Ecto neural progenitor cell (in vitro differentiated cells): ENCODE results near the gene NID1.
A peak's percentile ranks its signal among the peaks of the same experiment; 100 is the strongest.

Experiments
- DNase-seq: peaks from one replicate; pipeline ENCODE4 v3.0.0-alpha.2; 2018; ENCODE audit warnings: low spot score

The NID1 gene

DNA sequence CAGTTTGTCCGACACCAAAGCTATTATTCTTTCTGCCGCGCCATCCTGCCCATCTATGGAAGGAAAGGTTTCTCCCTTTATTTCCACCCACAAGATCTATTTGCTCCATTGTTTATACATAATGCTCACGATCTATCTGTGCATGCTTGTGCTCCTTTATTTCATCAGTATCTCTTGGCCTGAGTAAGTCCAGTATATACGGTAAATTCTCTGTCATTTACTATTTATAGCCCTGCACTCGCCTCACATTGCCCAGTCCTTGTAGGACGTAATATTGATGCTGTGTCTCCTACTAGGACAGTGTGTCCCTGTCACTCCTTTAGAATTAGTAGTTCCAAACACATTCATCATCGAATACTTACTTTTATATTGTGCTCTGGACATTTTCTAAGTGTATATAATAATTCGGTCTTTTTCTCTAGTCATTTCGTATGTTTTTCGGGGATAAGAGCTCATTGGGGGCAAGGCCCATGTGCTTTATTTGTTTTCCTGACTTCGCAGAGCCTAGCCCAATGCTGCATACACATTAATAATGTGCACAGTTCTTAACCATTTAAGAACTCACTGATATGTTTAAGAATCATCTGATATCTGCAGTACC is 3.1 kb upstream of the NID1 start:
- no peak for DNase-seq

DNA sequence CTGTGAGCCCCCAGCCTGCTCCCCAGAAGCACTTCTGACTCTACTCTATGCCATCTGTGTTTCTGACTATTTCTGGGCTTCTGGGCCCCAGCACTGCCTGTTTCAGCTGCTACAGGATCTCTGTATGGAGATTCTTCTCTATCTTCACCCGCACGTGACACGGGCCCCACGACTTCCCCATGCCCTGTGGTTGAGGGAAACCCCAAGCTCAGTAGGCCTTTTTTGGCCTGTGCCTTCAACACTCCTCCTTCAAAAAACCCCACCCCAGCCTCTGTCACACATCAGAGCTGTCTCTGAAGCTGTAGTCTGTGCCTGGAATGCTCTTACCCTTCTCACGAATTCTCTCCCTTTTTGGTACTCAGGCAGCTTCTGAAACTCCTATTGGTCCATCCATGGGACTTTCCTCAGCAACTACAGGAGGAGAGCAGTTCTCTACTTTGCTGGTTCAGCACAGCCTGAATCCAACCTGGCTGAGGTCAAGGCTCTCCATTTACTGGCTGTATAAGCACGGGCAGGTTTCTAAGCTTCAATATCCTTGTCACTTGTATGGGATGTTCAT is 2.0 kb upstream of the NID1 start:
- no peak for DNase-seq

DNA sequence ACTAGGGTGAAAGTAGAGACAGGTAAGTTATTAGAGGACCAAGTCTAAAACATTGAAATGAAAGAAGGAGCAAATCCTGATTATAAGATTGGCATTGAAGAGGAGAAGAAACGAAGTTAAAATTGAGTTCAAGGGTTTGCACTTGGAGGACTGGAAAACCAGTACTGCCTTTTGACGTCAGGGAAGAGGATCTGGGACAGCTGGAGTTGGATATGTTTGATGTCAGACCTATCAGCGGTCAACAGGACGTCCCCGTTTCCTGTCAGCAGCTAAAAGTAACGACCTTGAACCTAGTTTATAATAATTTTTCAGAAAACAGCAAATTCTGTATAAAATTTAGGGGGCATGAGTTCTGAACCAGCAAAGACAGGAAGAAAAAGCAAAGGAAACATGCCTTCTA is 1.2 kb upstream of the NID1 start:
- no peak for DNase-seq

DNA sequence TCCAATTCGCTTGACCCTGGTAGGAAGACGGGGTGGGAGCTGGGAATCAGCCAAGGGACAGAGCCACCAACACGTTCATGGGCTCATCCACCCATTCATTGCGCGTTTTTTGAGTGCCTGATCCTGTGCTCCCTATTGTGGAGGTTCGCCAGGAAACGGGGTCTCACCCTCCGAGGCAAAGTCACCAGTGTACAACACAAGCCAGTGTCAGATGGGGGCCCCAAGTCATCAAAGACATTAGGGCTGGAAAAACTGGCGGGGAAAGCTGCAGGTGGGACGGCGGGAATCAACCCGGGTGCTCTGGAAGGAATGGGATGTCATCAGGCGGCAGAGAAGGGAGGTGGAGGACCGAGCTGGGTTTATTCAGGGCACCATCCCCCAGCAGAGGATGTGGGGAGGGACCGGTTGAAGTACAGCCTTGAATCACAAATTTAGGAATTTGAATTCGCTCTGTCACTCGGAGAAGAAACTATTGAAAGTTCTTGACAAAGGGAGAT is 667 bp upstream of the NID1 start:
- no peak for DNase-seq

DNA sequence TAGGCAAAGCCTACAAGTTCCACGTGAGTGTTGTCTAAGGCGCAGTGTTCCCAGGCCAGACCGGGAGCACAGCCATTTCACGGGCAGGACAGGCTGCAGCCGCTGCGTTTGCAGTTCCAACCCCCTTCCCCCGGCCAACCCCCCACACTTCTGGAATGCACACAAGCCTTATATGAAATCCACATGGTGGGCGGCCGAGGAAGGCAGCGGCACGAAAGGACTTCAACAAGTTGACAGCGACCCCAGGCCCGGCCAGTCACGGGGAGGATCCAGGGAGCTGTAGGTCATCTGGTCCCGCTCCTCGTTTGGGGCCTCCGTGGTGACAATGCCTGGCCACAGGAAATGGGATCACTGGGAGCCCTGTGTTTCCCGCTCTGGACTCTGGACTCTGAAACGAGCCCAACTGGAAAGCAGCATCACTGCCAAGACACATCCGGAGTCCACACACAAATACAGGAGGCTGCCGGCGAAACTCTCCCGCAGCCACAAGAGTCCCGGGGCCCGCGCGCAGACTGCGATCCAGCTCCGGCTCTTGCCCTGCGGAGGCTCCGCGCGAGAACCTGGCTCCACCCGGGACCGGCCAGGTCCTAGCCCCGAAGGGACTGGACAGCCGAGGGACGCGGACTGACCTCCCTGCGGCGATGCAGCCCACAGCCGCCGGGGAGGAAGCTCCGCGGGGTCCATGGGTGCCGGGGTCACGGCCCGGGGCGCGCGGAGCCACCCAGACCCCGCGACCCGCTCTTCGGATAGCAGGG is 794 bp downstream of the NID1 start:
- peak; percentile 73 for DNase-seq

DNA sequence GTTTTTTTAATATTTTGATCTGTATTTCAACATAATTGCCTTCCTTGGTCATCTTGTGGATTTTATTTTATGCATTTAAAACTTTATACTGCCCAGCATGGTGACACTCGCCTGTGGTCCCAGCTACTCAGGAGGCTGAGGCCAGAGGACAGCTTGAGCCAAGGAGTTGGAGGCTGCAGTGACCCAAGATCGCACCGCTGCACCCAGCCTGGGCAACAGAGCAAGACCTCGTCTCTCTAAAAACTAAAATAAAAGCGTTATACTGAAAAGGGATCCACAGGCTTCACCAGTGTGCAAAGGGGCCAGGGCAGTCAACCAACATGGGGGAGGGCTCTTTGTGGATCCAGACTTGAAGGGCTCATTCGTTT is 1.4 kb downstream of the NID1 start:
- DNase-seq: no peak

DNA sequence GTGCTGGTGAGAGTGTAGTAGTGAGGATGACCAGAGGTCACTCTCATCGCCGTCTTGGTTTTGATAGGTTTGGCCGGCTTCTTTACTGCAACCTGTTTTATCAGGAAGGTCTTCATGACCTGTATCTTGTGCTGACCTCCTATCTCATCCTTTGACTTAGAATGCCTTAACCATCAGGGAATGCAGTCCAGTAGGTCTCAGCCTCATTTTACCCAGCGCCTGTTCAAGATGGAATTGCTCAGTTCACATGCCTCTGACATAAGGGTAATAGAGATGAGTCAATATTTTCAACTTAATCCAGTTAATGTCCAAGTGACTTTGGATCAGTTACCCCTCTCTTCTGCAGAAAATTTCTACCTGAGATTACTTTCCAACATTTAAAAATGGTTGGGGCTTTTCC is 4.6 kb downstream of the NID1 start:
- DNase-seq: no peak

DNA sequence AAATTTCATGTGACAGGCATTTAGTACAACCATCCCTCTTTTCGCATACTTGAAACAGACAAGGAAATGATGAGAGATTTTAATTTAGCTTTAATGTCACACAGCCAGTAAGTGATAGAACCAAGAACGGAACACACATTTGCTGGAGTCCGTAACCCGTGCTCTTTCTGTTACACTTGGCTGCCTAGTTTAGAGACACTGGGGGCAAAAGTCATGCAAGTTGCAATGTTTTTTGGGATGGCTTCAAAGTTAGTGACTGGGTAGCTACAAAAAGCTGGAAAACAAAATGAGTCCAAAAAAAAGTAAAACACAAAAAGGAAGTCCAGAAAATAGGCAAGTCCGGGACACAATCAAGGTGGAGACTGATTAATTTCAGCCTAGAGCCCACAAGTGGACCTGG is 5.9 kb downstream of the NID1 start:
- DNase-seq: no peak

DNA sequence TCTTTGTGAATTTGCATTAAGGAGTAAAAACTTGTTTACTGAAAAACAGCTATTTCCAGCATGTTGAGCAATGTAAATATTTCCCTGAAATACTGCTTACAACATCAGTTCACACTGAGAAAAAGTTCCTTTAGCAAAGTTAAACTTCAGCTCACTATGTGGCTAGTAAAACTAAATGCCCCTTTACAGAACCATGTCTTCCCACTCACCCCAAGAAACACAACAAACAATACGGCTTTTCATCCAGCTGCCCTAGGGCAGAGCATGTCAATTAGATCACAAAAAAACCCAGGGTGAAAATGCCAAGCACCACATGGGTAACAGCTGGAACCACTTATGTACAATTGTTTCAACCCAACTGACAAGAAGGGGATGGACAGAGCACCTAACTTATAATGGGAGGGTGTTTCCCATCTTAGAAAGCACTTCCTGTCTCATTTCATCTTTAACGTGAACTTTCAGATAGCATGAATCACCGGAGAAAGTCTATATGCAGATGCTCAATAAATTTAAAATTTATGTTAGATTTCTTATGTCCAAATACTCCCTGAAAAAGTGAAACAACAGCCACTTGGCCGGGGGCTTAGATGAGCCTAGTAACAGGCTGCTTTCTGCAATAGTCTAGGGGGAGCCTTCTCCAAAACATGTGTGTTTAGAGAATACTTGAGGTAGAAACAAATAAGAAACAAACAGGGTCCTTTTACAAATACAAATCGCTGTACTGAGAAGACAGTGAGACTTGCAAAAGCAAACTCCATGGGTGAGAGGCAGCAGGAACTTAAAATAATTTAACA is 6.6 kb downstream of the NID1 start:
- no peak for DNase-seq

DNA sequence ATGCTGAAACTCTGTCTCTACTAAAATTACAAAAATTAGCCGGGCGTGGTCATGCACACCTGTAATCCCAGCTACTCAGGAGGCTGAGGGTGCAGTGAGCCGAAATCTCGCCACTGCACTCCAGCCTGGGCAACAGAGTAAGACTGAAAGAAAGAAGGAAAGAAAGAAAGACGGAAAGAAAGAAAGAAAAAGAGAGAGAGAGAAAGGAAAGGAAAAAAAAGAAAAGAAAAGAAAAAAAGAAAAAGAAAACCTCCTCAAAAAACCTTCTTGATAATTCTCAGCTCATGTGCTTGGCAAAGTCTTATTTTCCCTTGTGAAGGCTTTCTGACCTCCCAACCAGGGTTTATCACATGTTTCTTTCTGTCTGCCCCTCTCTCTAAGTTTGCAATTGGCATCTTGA is 7.3 kb downstream of the NID1 start:
- no peak for DNase-seq

DNA sequence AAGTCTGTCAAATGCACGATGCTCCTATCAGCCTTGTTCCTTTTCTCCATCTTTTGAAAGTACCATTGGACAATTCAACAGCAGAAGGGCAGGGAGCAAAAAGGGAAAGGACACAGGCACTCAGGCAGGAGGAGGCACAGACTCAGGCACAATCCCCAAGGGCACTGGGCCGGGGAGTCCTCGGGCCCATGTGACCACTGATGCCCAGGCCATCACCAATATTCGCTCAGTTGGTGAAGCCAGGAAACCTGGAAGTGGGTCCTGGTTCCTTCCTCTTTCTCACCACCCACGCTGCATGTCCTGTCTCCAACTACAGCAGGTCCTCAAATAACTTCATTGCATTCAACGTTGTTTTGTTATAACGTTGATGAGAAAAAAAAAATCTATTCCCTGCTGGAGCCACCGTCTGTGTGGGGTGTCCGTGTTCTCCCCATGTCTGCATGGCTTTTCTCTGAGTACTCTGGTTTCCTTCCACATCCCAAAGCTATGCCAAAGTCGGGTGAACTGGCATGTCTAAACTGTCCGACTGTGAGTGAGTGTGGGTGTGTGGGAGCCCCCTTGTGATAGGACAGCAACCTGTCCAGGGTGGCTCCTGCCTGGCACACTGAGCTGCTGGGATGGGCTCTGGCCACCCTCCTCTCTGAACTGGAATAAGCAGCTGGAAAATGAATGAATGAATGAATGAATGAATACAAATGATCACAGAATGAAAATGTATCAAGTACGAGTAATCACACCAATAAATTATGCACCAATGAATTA is 12.5 kb downstream of the NID1 start:
- no peak for DNase-seq

DNA sequence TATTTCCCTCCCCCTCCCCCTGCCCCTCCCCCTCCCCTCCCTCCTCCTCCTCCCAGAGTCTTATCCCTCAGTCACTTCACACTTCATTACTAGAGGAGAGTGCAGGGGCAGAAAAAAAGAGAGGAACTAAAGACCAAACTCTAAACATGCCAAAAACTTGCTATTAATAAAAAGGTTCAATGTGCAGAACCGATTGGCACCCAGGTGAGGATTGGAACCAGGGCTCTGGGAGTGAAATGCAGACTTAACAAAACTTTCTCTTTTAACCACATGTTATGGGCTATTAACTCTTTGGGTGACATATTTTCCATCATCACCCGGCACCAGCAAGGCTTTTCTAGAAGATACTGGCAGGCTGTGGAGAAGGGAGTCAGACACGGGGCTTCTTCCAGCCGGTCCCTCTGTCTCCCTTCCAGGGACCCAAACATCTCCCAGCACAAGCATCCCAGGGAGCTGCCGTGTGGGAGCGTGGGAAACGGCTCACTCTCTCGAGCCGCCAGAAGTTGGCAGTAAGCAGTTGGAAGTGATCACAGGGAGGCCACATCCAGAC is 13.6 kb downstream of the NID1 start:
- DNase-seq: no peak

DNA sequence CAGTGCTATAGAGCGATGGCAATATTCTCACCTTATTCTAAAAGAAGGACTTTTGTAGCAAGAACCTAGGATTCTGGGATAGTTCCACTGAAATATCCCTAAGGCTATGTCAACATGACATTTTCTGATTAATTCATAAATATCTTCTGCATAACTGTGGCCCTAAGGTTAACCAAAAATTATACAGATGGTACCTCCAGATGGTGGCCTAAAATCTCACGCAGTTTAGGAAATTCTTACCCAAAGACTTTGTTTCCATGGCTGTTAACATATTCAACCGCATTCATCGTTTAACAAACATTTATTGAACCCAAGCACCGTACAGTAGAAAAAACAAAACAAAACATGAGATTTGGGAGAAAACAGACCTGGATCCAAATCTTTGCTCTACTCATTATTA is 19.1 kb downstream of the NID1 start:
- no peak for DNase-seq

DNA sequence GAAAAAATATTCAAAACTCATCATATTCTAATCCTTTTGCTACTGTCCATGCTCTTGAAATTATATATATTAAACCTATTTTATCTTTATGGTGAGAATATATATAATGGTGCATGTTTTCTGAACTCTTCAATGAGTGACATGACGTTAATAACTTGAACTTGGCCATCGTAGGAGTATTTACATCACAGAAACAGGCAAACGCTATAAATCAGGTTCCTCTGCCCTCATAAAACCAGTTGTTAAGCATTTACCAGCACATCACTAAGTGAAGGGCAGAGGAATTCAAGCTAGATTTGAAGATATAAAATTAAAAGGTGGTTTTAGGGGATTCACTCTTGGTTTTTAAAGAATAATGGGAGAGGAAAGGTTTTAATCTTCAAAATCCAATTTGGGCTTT is 20.5 kb downstream of the NID1 start:
- DNase-seq: no peak

DNA sequence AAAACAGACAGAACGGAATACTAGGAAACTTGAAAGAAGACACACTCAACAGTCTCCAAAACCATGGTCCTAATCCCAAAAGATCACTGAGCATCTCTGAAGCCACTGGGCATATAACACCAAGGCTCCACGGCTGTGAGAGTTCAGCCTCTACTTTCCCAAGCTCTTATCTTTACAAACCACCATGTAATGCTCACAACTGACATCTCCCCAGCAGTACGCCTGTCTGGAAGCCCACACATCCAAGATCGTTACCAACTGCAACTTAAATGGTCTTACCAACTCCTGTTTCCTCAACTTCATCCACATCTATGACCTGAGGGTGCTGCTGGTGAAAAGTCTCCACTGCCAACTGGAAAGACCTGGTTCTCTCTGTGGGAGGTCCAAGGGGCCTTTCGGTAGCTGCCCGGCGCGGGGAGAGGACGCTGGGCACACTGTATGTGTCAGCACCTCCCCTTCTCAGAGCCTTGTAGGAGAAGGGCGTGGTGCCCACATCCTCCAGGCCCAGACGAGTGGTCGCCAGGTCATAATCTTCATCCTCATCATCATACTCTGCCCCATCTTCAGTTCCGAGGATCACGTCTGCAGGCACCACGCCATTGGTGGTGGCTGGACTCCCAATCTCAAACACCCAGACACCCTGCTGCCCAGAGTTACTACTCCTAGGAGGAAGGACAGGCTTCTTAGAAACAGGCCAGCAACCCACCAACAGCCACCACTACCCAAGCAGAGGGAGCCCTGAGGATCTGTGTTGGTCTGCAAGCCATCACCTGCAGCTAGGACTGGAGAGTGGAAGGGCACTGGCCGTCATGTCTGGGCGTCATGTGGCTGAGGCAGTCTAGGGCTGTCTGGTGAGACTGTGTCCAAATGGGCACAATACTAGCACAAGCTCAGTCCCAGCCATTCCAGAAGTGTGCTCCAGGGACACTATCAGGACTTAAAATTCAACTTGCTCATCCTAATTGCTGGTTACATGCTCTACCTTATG is 23.0 kb downstream of the NID1 start:
- no peak for DNase-seq

DNA sequence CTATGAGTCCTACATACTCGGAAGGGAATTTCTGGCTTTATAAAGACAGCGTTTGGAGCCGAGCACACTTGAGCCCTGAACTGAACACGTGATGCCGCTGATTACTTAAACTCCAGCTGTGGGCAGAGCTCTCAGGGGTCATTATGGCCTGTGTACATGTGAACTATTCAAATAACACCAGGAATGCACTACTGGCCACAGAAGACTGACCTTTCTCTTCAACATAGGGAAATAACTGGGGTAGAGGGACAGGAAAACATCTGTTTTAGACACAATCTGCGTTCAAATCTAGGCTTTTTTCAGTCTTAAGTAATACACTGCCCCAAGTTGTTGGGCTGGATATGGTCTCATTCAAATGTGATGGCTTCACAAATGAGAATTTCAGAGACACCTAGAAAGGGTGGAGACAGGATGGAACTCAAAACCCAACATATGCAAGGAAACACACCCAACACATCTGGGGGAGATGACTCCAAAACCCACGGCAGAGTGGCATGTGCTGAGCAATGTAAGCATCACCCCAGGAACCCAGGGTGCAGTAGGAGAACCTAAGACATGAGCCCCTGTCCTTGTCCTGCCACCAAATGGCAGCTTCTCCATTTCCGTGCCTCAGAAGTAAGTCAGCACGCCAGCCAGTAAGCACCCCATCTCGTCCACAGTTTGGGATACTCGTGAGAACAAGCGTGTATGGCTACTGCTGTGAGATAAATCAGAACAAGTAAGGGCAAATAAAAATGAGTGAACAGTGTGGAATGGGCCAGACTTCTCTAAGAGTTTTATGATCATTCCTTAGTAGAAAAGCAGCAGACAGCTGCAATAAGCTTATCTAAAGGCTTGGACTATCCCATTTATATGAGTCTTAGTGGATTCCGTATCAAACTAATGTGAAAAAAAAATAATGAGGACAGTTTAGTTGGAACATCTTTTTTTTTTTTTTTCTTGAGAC is 24.9 kb downstream of the NID1 start:
- DNase-seq: no peak

DNA sequence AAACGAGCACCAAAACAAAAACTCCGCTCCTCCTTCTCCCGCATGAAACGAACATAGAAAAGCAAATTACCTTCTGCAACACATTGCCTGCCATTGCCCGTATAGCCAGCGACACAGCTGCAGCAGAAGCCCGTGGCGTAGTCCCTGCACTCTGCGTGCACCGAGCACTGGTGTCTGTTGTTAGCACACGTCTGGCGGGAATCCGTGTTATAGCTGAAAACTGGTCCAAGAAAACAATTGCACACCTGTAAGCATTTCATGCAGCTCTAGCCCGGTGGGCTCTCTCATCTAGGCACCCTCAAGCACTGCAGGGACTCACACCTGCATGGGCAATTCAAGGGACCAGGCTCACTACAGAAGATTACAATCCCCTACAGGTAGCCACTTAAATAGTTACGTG is 26.9 kb downstream of the NID1 start:
- no peak for DNase-seq

DNA sequence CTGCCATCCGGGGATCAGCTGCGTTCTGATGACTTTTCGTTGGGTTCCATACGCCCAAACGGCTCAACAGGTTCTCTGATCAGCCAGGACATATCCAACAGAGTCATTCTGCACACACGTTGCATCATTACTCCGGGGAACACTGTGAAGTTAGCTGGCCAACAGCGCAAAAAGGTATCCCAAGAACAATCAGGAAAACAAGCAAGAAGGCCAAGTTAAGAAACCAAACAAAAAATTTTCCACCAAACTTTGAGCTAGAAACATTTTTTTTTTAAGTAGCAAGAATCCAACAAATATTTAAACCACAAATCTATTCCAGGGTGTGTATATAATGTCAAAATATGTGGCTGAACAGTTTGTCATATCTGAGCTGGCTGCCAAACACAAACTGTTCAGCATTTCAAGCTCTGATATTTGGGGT is 29.2 kb downstream of the NID1 start:
- no peak for DNase-seq

DNA sequence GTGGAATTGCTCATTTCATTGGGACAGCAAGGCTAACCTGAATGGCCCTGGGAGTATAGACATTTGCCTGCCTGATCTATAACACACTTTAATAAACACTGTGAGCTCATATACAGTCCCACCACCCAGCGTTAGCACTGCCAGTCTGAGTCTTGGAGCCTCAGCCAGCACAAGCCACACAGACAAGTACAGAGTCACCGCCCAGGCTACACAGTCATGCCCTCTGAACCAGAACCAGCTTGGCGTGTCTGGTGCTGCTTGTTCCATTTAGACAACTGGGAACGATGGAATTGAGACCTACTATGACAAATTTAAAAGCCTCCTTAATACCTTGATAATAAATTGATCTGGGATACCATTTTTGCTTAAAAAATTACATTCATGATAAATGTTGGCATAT is 31.6 kb downstream of the NID1 start:
- no peak for DNase-seq
